ENCODE measurements around the gene AKR1C3.

AKR1C3 gene

GRCh38 chr10:5064656-5065055 lies 29.6 kb upstream of the AKR1C3 start:
- TF ChIP-seq CTCF (conservative IDR thresholded peaks at IDR 0.05; ENCODE audit: control insufficient read depth, insufficient read depth, low read depth, low read length) = no peak
- no peak for DNase-seq (ENCODE audit: low read depth)
- H3K4me3 ChIP-seq (ENCODE audit: control insufficient read depth, low read depth, low read length) = no peak overlapping the region

- DNase-seq (ENCODE audit: low read depth) = no peak
- no peak for TF ChIP-seq CTCF (conservative IDR thresholded peaks at IDR 0.05; ENCODE audit: control insufficient read depth, insufficient read depth, low read depth, low read length)
- no peak overlapping the region for H3K4me3 ChIP-seq (ENCODE audit: control insufficient read depth, low read depth, low read length)
Measured at GRCh38 chr10:5068274-5068984, 25.8 kb upstream of the AKR1C3 start.

- H3K4me3 ChIP-seq (ENCODE audit: control insufficient read depth, low read depth, low read length) = no peak overlapping the region
- TF ChIP-seq CTCF (conservative IDR thresholded peaks at IDR 0.05; ENCODE audit: control insufficient read depth, insufficient read depth, low read depth, low read length) = no peak
- DNase-seq (ENCODE audit: low read depth) = peak; percentile 61
Measured at GRCh38 chr10:5070648-5071410, 23.4 kb upstream of the AKR1C3 start.

- TF ChIP-seq CTCF (conservative IDR thresholded peaks at IDR 0.05; ENCODE audit: control insufficient read depth, insufficient read depth, low read depth, low read length) = no peak
- DNase-seq (ENCODE audit: low read depth) = peak; percentile 97
- no peak overlapping the region for H3K4me3 ChIP-seq (ENCODE audit: control insufficient read depth, low read depth, low read length)
Measured at GRCh38 chr10:5071411-5072198, 22.6 kb upstream of the AKR1C3 start.

- no peak for TF ChIP-seq CTCF (conservative IDR thresholded peaks at IDR 0.05; ENCODE audit: control insufficient read depth, insufficient read depth, low read depth, low read length)
- H3K4me3 ChIP-seq (ENCODE audit: control insufficient read depth, low read depth, low read length) = no peak overlapping the region
- DNase-seq (ENCODE audit: low read depth) = no peak
Measured at GRCh38 chr10:5073659-5074058, 20.6 kb upstream of the AKR1C3 start.

- TF ChIP-seq CTCF (conservative IDR thresholded peaks at IDR 0.05; ENCODE audit: control insufficient read depth, insufficient read depth, low read depth, low read length) = no peak
- H3K4me3 ChIP-seq (ENCODE audit: control insufficient read depth, low read depth, low read length) = no peak overlapping the region
- DNase-seq (ENCODE audit: low read depth) = peak; percentile 36
Measured at GRCh38 chr10:5076615-5077014, 17.6 kb upstream of the AKR1C3 start.
